HTERT RPE-1 (cell line): Measurements from ENCODE around the gene ARID1A.
"Not testable (repeated sequence)": the region's sequence is repeated elsewhere in the genome, so short reads cannot be mapped to it uniquely, and the experiment has no call there.

Source experiments
- in situ Hi-C: fragments of 300-500 bp; cut with MboI; formaldehyde crosslinking; loops from 4 replicates; pipeline ENCODE4 v1.14.3; 2020; ENCODE audit warnings: low sequenced_read_pairs

The ARID1A gene

GRCh38 chr1:26695356-26696118 lies at the start of gene ARID1A:
ARID1A (plus strand) TSS chr1:26696015; CDS start chr1:26696404, 389 bp downstream.
- in situ Hi-C loops: no loop called here

- in situ Hi-C loops: no loop called here
Observed at GRCh38 chr1:26664802-26665201, 31.0 kb upstream of the ARID1A start.

GRCh38 chr1:26666855-26667254 lies 29.0 kb upstream of the ARID1A start:
- in situ Hi-C loops: no loop called here

GRCh38 chr1:26668106-26668786 lies 27.6 kb upstream of the ARID1A start:
- in situ Hi-C loops: not testable (repeated sequence)

- in situ Hi-C loops: no loop called here
Observed at GRCh38 chr1:26677306-26678115, 18.3 kb upstream of the ARID1A start.

DNA sequence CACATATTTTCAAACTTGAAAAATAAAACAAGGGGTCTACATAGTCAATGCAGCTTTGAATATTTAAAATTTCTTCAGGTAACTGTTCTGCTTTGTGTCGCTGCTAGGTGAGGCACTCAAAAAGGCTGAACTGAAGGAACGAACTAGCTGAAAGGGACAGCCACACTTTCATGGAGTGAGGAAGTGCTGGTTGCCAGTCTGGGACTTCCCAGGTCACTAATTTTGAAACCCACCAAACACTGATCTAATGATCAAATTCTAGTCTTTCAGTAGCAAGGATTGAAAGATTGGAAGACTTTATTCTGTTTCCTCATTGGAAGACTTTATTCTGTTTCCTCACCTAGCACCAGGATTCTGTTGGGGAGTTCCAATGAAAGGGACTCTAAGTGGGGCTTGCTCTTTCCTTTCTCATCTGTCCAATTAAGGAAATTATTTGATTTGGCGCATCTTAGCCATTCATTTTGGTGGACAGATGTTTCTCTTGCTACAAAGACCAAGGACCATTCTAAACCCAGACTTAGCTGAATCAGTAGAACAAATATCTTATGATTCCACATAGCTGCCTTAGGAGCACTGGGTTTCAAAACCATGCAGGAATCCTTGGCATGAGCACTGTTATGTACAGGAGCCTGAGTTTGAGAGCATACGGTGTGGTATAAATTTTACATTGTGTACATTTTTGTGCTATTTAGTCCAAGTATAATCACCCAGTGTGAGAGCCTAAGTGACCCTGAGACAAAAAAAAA lies 10.9 kb upstream of the ARID1A start:
- in situ Hi-C loops: no loop called here

DNA sequence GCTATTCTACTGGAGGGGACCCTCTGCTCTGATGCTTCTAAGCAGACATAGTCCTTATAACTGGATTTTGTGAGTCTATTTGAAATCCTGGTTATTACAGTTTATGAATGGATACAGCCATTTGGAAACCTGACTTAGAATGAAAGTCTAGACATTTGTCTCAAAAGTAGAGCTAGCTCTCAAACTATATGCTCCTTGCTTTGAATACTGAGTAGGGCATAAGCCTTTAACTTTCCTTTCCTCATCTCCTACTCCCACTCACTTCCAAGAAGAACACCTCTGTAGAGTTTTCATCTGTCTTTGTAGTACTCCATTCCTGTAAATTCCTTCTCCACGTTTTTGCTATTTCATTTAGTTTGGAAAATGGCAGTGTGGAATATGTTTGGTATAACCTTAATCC lies 9.0 kb upstream of the ARID1A start:
- in situ Hi-C loops: no loop called here

- in situ Hi-C loops: no loop called here
Observed at GRCh38 chr1:26689504-26689903, 6.3 kb upstream of the ARID1A start.

DNA sequence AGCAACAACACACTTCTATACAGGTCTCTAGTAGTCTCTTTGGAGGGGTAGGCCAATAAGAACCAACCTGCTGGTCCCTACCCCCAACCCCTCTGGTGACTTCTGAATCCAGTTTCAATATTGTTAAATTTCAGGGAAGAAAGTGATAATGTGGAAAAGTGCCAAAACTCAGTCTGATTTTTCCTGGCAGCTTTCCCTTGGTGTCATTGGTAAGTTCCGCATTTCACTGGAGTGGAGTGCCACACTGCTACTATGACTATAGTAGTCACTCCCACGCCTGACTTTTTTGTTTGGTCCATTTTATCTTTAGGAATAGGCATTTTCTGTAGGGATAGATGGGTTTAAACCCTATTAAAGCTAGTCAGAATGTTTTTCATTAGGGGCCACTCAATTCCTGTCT lies 5.7 kb upstream of the ARID1A start:
- in situ Hi-C loops: no loop called here

GRCh38 chr1:26690576-26691031 lies 5.2 kb upstream of the ARID1A start:
- in situ Hi-C loops: no loop called here

DNA sequence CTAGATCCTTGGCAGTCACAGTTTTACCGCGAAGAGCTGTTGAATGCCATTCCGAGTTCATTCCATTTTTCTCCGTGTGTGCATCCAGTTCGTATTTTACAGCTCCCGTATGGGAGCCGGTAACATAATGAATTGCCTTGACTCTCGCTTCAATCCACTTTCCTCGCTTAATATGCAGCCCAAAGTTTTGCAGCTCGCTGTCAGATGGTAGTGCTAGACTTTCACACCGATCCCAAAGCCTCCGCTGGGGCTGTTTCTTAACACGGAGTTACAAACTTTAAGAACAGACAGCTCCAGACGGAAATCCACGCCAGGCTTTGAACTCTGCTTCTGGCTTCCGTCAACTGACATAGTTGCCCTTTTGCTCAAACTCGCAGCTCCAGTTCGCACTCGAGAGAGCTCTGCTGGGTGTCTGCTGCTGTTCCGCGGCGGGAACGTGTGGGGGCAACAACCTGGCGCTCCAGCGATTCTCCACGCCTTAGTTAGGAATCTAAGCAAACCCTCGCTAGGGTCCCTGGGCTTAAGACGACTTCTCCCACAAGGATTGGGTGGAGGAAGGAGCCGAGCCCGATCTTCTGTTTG lies 3.5 kb upstream of the ARID1A start:
- in situ Hi-C loops: no loop called here

- in situ Hi-C loops: no loop called here
Observed at GRCh38 chr1:26692793-26693490, 2.9 kb upstream of the ARID1A start.

DNA sequence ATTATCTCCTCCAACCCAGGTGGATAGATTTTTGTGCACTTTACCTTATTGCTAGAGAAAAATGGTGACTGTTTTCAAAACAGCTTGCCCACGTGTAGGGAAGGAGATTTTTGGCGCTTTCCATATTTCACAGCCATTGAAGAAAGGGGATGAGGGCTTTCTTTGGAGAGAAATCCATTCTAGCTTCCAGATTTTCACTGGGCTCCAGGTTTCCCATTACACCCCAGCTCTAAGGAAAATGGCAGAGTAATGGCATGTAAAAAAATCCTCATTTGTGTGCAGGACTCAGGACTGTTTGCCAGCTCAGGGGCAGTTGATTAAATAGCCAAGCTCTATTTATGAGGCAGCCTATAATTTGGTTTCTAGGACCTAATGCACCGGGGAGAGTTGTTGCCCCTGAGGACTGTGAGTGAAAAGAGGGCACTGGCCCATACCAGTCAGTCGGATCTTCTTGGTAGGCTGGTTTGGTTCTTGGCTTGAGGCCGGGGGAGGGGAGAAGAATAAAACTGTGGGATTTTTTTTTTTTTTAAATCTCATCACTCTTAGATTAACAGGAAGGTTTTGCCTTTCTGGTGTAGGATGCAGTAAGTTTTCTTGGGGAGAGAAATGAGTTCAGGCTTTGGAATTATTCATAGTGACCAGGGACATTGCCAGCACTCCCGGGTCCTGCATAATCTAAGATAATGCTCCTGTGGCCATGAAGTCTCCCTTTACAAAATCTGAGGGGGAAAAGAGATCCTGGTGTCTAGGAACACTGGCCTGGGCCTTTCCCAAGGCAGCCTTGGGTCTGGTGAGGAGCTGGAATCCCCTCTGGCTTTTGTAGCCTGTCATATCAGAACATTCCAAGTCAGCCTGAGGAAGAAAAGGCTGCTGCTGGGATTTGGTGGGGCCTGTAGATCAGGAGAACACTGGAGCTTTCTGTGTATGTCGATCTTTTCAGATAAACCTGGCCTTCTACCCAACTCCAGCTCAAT lies 1.9 kb upstream of the ARID1A start:
- in situ Hi-C loops: no loop called here

DNA sequence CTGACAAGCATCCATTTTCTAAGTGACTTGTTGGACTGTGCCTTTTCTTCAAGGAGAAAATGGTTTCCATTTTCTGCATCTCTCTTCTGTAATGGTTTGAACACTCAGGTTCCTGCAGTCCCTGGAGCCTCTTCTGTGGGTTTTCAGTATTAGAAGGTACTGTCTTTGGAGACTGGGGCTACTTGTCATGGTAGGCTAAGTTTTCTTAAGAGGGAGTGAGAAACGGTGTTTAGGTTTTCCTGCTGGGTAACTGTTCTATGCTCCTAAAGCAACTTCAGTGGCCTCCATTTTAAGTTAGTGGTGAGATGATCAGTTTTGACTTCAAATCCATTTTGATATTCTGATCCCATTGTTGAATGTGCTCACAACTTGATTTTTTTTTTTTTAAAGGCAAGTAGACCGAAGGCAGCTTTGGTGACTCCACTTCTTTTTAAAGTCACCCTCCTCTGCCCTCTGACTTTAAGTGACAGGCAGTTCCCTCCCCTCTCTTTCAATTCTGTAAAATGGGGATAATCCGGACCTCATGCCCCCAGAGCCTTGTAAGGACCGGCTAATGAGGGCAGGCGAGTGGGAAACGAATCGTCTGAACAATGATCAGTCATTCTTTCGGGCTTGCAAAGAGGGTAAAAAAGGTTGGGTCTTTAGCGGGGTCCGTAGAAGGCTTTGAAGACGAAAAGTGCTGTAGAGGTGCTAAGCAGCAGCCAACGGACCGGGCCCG lies 1.0 kb upstream of the ARID1A start:
- in situ Hi-C loops: no loop called here

DNA sequence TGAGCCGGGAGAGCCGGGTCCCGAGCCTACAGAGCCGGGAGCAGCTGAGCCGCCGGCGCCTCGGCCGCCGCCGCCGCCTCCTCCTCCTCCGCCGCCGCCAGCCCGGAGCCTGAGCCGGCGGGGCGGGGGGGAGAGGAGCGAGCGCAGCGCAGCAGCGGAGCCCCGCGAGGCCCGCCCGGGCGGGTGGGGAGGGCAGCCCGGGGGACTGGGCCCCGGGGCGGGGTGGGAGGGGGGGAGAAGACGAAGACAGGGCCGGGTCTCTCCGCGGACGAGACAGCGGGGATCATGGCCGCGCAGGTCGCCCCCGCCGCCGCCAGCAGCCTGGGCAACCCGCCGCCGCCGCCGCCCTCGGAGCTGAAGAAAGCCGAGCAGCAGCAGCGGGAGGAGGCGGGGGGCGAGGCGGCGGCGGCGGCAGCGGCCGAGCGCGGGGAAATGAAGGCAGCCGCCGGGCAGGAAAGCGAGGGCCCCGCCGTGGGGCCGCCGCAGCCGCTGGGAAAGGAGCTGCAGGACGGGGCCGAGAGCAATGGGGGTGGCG lies 371 bp downstream of the ARID1A start:
- in situ Hi-C loops: no loop called here

- in situ Hi-C loops: no loop called here
Observed at GRCh38 chr1:26696654-26697430, 1.0 kb downstream of the ARID1A start.

DNA sequence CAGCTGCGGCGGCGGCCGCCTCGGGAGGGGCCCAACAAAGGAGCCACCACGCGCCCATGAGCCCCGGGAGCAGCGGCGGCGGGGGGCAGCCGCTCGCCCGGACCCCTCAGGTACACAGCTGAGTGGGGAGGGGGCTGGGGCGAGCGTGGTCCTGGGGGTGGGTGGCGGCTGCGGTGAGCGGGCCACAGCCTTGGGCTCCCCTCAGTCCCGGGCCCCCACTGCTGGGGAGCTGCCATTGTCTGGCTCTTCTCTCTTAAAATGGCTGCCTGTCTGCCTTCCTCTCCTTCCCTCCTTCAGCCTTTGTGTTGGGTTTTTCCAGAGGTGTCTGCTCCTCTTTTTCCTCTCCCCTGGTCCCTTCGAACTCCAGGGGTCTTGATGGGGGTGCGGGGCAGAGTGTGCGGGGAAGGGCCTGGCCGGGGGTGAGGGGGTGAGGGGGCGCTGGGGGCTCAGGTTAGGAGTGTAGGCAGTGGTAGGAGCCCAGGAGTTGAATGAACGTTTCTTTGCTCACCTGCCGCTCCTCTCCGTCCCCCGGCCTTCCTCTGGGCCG lies 1.7 kb downstream of the ARID1A start:
- in situ Hi-C loops: no loop called here
